T-cell (primary cell): ENCODE results near the gene CEP250. TPM values are rescaled to one million over a fixed set of nuclear protein-coding genes. Genes with fewer than 3 reads are reported as not detected.
"Not testable (repeated sequence)": the region's sequence is repeated elsewhere in the genome, so short reads cannot be mapped to it uniquely, and the experiment has no call there.

Source experiments
- ATAC-seq, 4 experiments: fragments of 200-7000 bp in 3 of 4; fragments of 150-1000 bp in 1 of 4; cut with Tn5 transposase; replicated peaks in 1 of 4; 1 replicate in 3 of 4; 2 replicates in 1 of 4; pipeline ENCODE4 v1.10.0; 2021; ENCODE audit warnings: moderate library complexity in 3 of 4, mild to moderate bottlenecking in 2 of 4, moderate number of reproducible peaks in 1 of 4
- CTCF ChIA-PET, 2 donors: fragments of 300-600 bp; sonication (Branson Sonifier 250); formaldehyde crosslinking; loops; one replicate each; lab custom pipeline; 2022; ENCODE audit warnings: antibody characterized with exemption in 2 of 2; lab: Charles Lee
- POLR2A ChIA-PET, 2 donors: fragments of 300-600 bp; sonication (Branson Sonifier 250); formaldehyde crosslinking; loops; one replicate each; lab custom pipeline; 2022; ENCODE audit warnings: antibody characterized with exemption in 2 of 2; lab: Charles Lee
- DNase-seq, 35 experiments: peaks; one replicate each; pipeline versions ENCODE4 v3.0.0 to v3.0.0-alpha.2; 2013 to 2023
- H3K27ac ChIP-seq: one replicate; pipeline ENCODE4 v1.5.1; 2013; ENCODE audit warnings: low read length
- H3K27me3 ChIP-seq, 2 experiments: replicated peaks in 1 of 2; 1 replicate in 1 of 2; 2 replicates in 1 of 2; pipeline versions ENCODE4 v1.6.1 to v1.7.0; 2013; ENCODE audit warnings: low read length in 1 of 2, mixed read lengths in 1 of 2; ENCODE audit not compliant: control insufficient read depth in 2 of 2, insufficient read depth in 2 of 2; ENCODE audit errors: extremely low read depth in 1 of 2
- H3K36me3 ChIP-seq, 2 donors: 1 replicate in 1 of 2; 2 replicates in 1 of 2; pipeline versions ENCODE4 v1.6.1 to v1.7.0; 2013; ENCODE audit warnings: low read length in 1 of 2; ENCODE audit not compliant: control insufficient read depth in 2 of 2, insufficient read depth in 1 of 2; ENCODE audit errors: extremely low read depth in 1 of 2
- H3K4me1 ChIP-seq, 2 experiments: 1 replicate in 1 of 2; 2 replicates in 1 of 2; pipeline versions ENCODE4 v1.6.1 to v1.7.0; 2013; ENCODE audit warnings: low read length in 2 of 2, mixed read lengths in 1 of 2; ENCODE audit not compliant: insufficient read depth in 2 of 2, control insufficient read depth in 1 of 2; ENCODE audit errors: extremely low read depth in 1 of 2
- H3K4me3 ChIP-seq, 2 donors: 1 replicate in 1 of 2; 2 replicates in 1 of 2; pipeline versions ENCODE4 v1.5.1 to v1.7.0; 2013; ENCODE audit warnings: mild to moderate bottlenecking in 2 of 2, low read length in 1 of 2, moderate library complexity in 1 of 2; ENCODE audit not compliant: control insufficient read depth in 1 of 2; ENCODE audit errors: extremely low read depth in 1 of 2
- H3K9me3 ChIP-seq: 2 replicates; pipeline ENCODE4 v1.7.0; 2013
- H3K27ac Mint-ChIP-seq, 2 donors: one replicate each; pipeline ENCODE4 v1.8.0; 2020 to 2021; ENCODE audit warnings: mild to moderate bottlenecking in 2 of 2, mixed read lengths in 2 of 2
- H3K27me3 Mint-ChIP-seq, 2 donors: one replicate each; pipeline ENCODE4 v1.8.0; 2021 to 2022; ENCODE audit warnings: mixed read lengths in 2 of 2
- H3K36me3 Mint-ChIP-seq: one replicate; pipeline ENCODE4 v1.8.0; 2021; ENCODE audit warnings: mixed read lengths
- H3K4me1 Mint-ChIP-seq, 3 donors: one replicate each; pipeline ENCODE4 v1.8.0; 2020 to 2022; ENCODE audit warnings: mixed read lengths in 3 of 3, mild to moderate bottlenecking in 1 of 3
- H3K4me3 Mint-ChIP-seq, 3 donors: one replicate each; pipeline ENCODE4 v1.8.0; 2020 to 2022; ENCODE audit warnings: mild to moderate bottlenecking in 3 of 3, mixed read lengths in 3 of 3, moderate library complexity in 3 of 3
- H3K9me3 Mint-ChIP-seq, 3 donors: one replicate each; pipeline ENCODE4 v1.8.0; 2020 to 2022; ENCODE audit warnings: mixed read lengths in 3 of 3
- WGBS: methylation state at CpG from one replicate; pipeline ENCODE4 v1.1.5; 2013; ENCODE audit warnings: missing lambda C conversion rate; ENCODE audit not compliant: insufficient coverage; 5-methylcytosine and 5-hydroxymethylcytosine counted together
- total RNA-seq, 35 experiments: library from RNA in 6 of 35; stranded (reverse) in 6 of 35; fragments of 120-200 nt in 1 of 35; gene quantifications; one replicate each; pipeline versions ENCODE4 v1.2.1 to v1.2.4 and lab custom pipeline; 2013 to 2026

CEP250 gene
- total RNA-seq, 5 donors from 2014 or later (not counting 1 experiment from before 2014, with no cell fraction given), result 45.7 to 70.7 (median 67.4) TPM

DNA sequence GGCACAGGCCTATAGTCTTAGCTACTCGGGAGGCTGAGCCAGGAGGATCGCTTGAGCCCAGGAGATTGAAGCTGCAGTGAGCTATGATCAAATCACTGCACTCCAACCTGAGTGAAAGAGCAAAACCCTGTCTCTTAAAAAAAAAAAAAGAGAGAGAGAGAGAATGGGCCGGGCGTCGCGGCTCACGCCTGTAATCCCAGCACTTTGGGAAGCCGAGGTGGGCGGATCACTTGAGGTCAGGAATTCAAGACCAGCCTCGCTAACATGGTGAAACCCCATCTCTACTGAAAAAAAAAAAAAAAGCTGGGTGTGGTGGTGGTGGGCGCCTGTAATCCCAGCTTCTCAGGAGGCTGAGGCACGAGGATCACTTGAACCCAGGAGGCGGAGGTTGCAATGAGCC, 5.5 kb upstream of the CEP250 start:
- POLR2A ChIA-PET, result interaction anchor here in 1 of 2 donors (0.6 kb wide), 1 partner anchor 37 kb away, joined by 4 read pairs; no protein-coding TSS in a partner anchor
- WGBS, result no CpG with 5 or more reads among the region's 13 CpGs
- CTCF ChIA-PET, result interaction anchor here (0.6 to 0.7 kb wide), 4 partner anchors 60 to 1064 kb away, joined by 3 to 9 read pairs (median 4); no protein-coding TSS in a partner anchor
- Histone ChIP-seq H3K27me3 (peaks cover 0 to 13% of the 10 kb centered on the region in 2 experiments), H3K4me1 (peaks cover 0 to 12% of the 10 kb centered on the region in 2 experiments)
- H3K9me3 Mint-ChIP-seq, H3K27me3 Mint-ChIP-seq, H3K36me3 Mint-ChIP-seq, H3K4me3 Mint-ChIP-seq, H3K27ac Mint-ChIP-seq, DNase-seq, ATAC-seq, H3K9me3 ChIP-seq, H3K27ac ChIP-seq, H3K36me3 ChIP-seq, H3K4me3 ChIP-seq: not testable (repeated sequence)
- H3K4me1 Mint-ChIP-seq, result peaks cover 0 to 16% (median 15%) of the 10 kb centered on the region in 3 donors

DNA sequence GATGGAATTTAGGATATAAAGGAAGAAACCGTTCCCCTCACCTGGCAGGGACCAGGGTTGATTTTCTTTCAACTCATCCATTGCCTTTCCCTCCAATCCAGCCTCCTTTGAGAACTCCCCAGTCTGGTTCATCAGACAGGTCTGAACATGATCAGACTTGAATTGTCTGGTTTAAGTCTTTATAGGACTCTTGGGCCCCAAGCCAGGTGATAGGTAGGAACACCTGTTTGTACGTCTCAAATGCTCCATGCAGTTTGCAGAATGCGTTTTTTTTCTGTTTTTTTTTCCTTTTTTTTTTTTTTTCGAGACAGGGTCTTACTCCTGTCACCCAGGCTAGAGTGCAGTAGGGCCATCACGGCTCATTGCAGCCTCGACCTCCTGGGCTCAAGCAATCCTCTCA, 4.1 kb upstream of the CEP250 start:
- Mint-ChIP-seq H3K4me1 (peaks cover 4 to 24% (median 22%) of the 10 kb centered on the region in 3 donors), H3K9me3 (no peaks in the 10 kb centered on the region), H3K27ac (no peak overlapping the region), H3K27me3 (peaks cover 0 to 2% of the 10 kb centered on the region in 2 donors), H3K36me3 (no peaks in the 10 kb centered on the region), H3K4me3 (no peak overlapping the region)
- POLR2A ChIA-PET, result no interaction called here
- Histone ChIP-seq H3K27me3 (peaks cover 0 to 7% of the 10 kb centered on the region in 2 experiments), H3K36me3 (no peaks in the 10 kb centered on the region), H3K27ac (no peak overlapping the region), H3K4me1 (peaks cover 6 to 22% of the 10 kb centered on the region in 2 experiments), H3K4me3 (no peak overlapping the region), H3K9me3 (no peaks in the 10 kb centered on the region)
- WGBS, result 83% methylated on average over 2 of the region's 6 CpGs
- ATAC-seq (no peak), DNase-seq (no peak)
- CTCF ChIA-PET, result no interaction called here

DNA sequence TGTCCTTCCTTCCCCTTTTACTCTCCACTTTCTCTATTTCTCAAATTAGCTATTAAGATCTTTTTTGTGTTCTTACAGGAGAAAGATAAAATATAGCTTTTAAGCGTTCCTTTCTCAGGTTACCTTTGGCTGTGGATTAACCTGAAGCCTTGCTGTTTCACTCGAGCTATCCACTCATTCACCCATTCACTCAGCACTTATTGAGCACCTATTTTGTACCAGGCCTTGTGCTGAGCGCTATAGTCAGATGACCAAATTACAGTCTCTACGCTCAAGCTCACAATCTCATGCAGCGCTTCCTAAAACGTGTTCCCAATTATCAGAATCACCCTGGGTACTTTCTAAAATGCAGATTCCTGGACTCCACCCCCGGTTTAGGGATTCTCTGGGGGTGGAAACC, 1.8 kb upstream of the CEP250 start:
- Histone ChIP-seq H3K36me3 (no peaks in the 10 kb centered on the region), H3K27ac (no peak overlapping the region), H3K4me1 (peaks cover 7 to 19% of the 10 kb centered on the region in 2 experiments), H3K9me3 (no peaks in the 10 kb centered on the region), H3K27me3 (peaks cover 0 to 3% of the 10 kb centered on the region in 2 experiments), H3K4me3 (no peak overlapping the region)
- DNase-seq (no peak), ATAC-seq (no peak)
- Mint-ChIP-seq H3K4me3 (peak overlapping the region; percentile 86 to 94 (median 93)), H3K4me1 (peaks cover 8 to 29% (median 22%) of the 10 kb centered on the region in 3 donors), H3K27me3 (no peaks in the 10 kb centered on the region), H3K9me3 (no peaks in the 10 kb centered on the region), H3K27ac (peak overlapping the region; percentile 27 to 99), H3K36me3 (no peaks in the 10 kb centered on the region)
- 87% methylated on average over 5 of the region's 7 CpGs for WGBS
- ChIA-PET CTCF (no interaction called here), POLR2A (no interaction called here)

GRCh38 chr20:35456700-35457099, 1.3 kb downstream of the CEP250 start:
- Histone ChIP-seq H3K4me1 (peaks cover 7 to 19% of the 10 kb centered on the region in 2 experiments), H3K36me3 (peaks cover 7 to 11% of the 10 kb centered on the region in 2 donors)
- Mint-ChIP-seq H3K4me1 (peaks cover 8 to 29% (median 22%) of the 10 kb centered on the region in 3 donors), H3K4me3 (peak overlapping the region in 2 of 3 donors; percentile 28 to 86)
- 100% methylated on average over 4 of the region's 7 CpGs for WGBS
- ChIA-PET CTCF (interaction anchor here (1.5 to 1.8 kb wide), 3 partner anchors 9 to 34 kb away, joined by 3 to 5 read pairs (median 3); no protein-coding TSS in a partner anchor), POLR2A (interaction anchor here (0.6 to 0.7 kb wide), 4 partner anchors 16 to 1266 kb away, joined by 3 to 4 read pairs (median 4); no protein-coding TSS in a partner anchor)
- not testable (repeated sequence) for H3K27ac Mint-ChIP-seq, ATAC-seq, H3K36me3 Mint-ChIP-seq, H3K4me3 ChIP-seq, H3K27me3 ChIP-seq, H3K9me3 Mint-ChIP-seq, H3K27me3 Mint-ChIP-seq, H3K9me3 ChIP-seq, DNase-seq, H3K27ac ChIP-seq

- not testable (repeated sequence) for DNase-seq, H3K9me3 Mint-ChIP-seq, H3K27ac ChIP-seq, H3K4me3 Mint-ChIP-seq, H3K9me3 ChIP-seq, H3K36me3 Mint-ChIP-seq, H3K27me3 ChIP-seq, H3K27ac Mint-ChIP-seq, ATAC-seq, H3K4me3 ChIP-seq, H3K27me3 Mint-ChIP-seq
- no CpG with 5 or more reads among the region's 2 CpGs for WGBS
- Histone ChIP-seq H3K36me3 (peaks cover 11 to 15% of the 10 kb centered on the region in 2 donors), H3K4me1 (peaks cover 7 to 19% of the 10 kb centered on the region in 2 experiments)
- CTCF ChIA-PET, result interaction anchor here (0.6 to 1.8 kb wide), 4 partner anchors 9 to 138 kb away, joined by 3 to 5 read pairs (median 3); no protein-coding TSS in a partner anchor
- POLR2A ChIA-PET, result interaction anchor here in 1 of 2 donors (0.6 to 0.7 kb wide), 3 partner anchors 12 to 1049 kb away, joined by 3 to 4 read pairs (median 3); partner anchors contain the start of gene EIF6
- peaks cover 8 to 29% (median 22%) of the 10 kb centered on the region in 3 donors for H3K4me1 Mint-ChIP-seq
These were observed 2.1 kb downstream of the CEP250 start for GRCh38 chr20:35457539-35457938.

DNA sequence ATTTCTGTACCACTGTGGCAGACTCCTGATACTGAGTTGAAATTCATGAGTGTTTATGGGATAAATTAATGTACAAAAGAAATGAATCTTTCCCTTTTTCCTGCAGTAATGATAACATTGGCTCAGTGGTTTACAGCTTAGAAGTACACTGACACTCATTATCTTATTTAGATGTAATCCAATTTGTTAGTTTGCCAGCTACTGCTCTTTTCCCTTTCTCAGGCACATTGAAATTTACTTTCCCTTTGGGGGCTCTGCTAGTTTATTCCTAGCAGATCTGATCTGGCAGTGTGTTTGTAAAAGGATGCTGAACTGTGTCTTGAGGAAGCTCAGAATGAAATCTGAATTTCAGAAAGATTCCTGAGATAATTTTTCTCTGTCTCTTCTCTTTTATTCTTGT, 3.0 kb downstream of the CEP250 start:
- no peaks in the 10 kb centered on the region for H3K9me3 ChIP-seq
- peaks cover 11 to 16% of the 10 kb centered on the region in 2 donors for H3K36me3 ChIP-seq
- Mint-ChIP-seq H3K27me3 (no peaks in the 10 kb centered on the region), H3K4me1 (peaks cover 8 to 29% (median 23%) of the 10 kb centered on the region in 3 donors), H3K27ac (no peak overlapping the region), H3K36me3 (peaks cover 6% of the 10 kb centered on the region), H3K9me3 (no peaks in the 10 kb centered on the region), H3K4me3 (no peak overlapping the region)
- POLR2A ChIA-PET, result interaction anchor here in 1 of 2 donors (0.8 kb wide), 1 partner anchor 494 kb away, joined by 7 read pairs; no protein-coding TSS in a partner anchor
- H3K27ac ChIP-seq, result no peak overlapping the region
- CTCF ChIA-PET, result interaction anchor here (0.6 to 1.8 kb wide), 3 partner anchors 12 to 190 kb away, joined by 3 to 5 read pairs (median 3); no protein-coding TSS in a partner anchor
- ATAC-seq (no peak), DNase-seq (no peak)
- H3K27me3 ChIP-seq, result no peaks in the 10 kb centered on the region
- H3K4me1 ChIP-seq, result peaks cover 7 to 20% of the 10 kb centered on the region in 2 experiments
- H3K4me3 ChIP-seq, result no peak overlapping the region
